HepG2 (cell line): ENCODE results near the gene SEMA3B. TPM values are rescaled to one million over a fixed set of nuclear protein-coding genes. Genes with fewer than 3 reads are reported as not detected.

Source experiments
- IRF9 ChIP-seq: sonication (generic); formaldehyde crosslinking; IDR thresholded peaks from 2 replicates; pipeline ENCODE4 v1.8.0; 2022; ENCODE audit warnings: missing genetic modification reagents, mild to moderate bottlenecking, borderline replicate concordance
- MIER3 ChIP-seq: IDR thresholded peaks from 2 replicates; pipeline ENCODE4 v1.6.1; 2016; ENCODE audit warnings: missing compliant biosample characterization, borderline replicate concordance
- MNT ChIP-seq: fragments of 450-650 bp; IDR thresholded peaks from 2 replicates; pipeline ENCODE4 v1.6.1; 2016
- NFAT5 ChIP-seq: sonication (generic); formaldehyde crosslinking; IDR thresholded peaks from 2 replicates; pipeline ENCODE4 v1.4.0; 2020; ENCODE audit warnings: missing genetic modification reagents
- PRMT3 ChIP-seq: sonication (generic); formaldehyde crosslinking; IDR thresholded peaks from 2 replicates; pipeline ENCODE4 v1.8.1; 2022; ENCODE audit warnings: low read depth, mild to moderate bottlenecking, moderate library complexity, missing genetic modification reagents, borderline replicate concordance
- RORA ChIP-seq: sonication (generic); formaldehyde crosslinking; IDR thresholded peaks from 2 replicates; pipeline ENCODE4 v1.5.0; 2020; ENCODE audit warnings: mild to moderate bottlenecking, missing genetic modification reagents, moderate library complexity
- SAP130 ChIP-seq: IDR thresholded peaks from 2 replicates; pipeline ENCODE4 v1.6.1; 2016; ENCODE audit warnings: low read depth
- SMAD9 ChIP-seq: sonication (generic); formaldehyde crosslinking; IDR thresholded peaks from 2 replicates; pipeline ENCODE4 v1.5.1; 2020; ENCODE audit warnings: mild to moderate bottlenecking, missing genetic modification reagents
- TCF12 ChIP-seq, 2 experiments: fragments of 450-650 bp in 1 of 2; sonication (generic) in 1 of 2; formaldehyde crosslinking in 1 of 2; IDR thresholded peaks; 2 replicates each; pipeline versions ENCODE4 v1.6.1 to v1.8.0; 2017 to 2022; ENCODE audit warnings: antibody characterized with exemption in 1 of 2, mild to moderate bottlenecking in 1 of 2, missing genetic modification reagents in 1 of 2, moderate library complexity in 1 of 2
- ZHX1 ChIP-seq: sonication (generic); formaldehyde crosslinking; IDR thresholded peaks from 2 replicates; pipeline ENCODE4 v1.8.1; 2022; ENCODE audit warnings: low read depth, mild to moderate bottlenecking, missing genetic modification reagents
- ZNF230 ChIP-seq: sonication (generic); formaldehyde crosslinking; IDR thresholded peaks from 2 replicates; pipeline ENCODE4 v1.4.0; 2020; ENCODE audit warnings: mild to moderate bottlenecking, missing genetic modification reagents
- ZNF350 ChIP-seq: sonication (generic); formaldehyde crosslinking; IDR thresholded peaks from 2 replicates; pipeline ENCODE4 v1.4.0; 2020; ENCODE audit warnings: mild to moderate bottlenecking, low read depth, missing genetic modification reagents, borderline replicate concordance
- ZNF776 ChIP-seq: sonication (generic); formaldehyde crosslinking; IDR thresholded peaks from 2 replicates; pipeline ENCODE4 v1.4.0; 2020; ENCODE audit warnings: mild to moderate bottlenecking, missing genetic modification reagents
- ZSCAN5A ChIP-seq: sonication (generic); formaldehyde crosslinking; IDR thresholded peaks from 2 replicates; pipeline ENCODE4 v1.8.0; 2022; ENCODE audit warnings: mild to moderate bottlenecking, missing genetic modification reagents, borderline replicate concordance
- polyA plus RNA-seq, 8 experiments: library from polyadenylated mRNA; depleted of rRNA in 3 of 8; stranded (reverse) in 7 of 8; unstranded in 1 of 8; fragments of >200 nt; fragmentation: Illumina TruSeq in 4 of 8; extraction: Trizol in 4 of 8; gene quantifications; 2 replicates each; pipeline versions ENCODE4 v1.2.1 to v1.2.3, GENCODE V29; 2011 to 2016; ENCODE audit warnings: low read depth in 4 of 8, missing spikeins in 1 of 8, mixed read lengths in 1 of 8; ENCODE audit not compliant: insufficient read depth in 1 of 8
- total RNA-seq, 5 experiments: library from RNA; depleted of rRNA; stranded (reverse); fragments of >200 nt; fragmentation: Illumina TruSeq; extraction: Trizol; gene quantifications; 2 replicates each; pipeline ENCODE4 v1.2.3, GENCODE V29; 2016; ENCODE audit warnings: low read depth in 1 of 5

SEMA3B gene
- total and polyA plus RNA-seq, 2 of the 13 experiments (the other 11 are each of a cell fraction or from before 2014, with no cell fraction given), result 93.2 to 158 TPM

GRCh38 chr3:50260027-50260941 is 8.7 kb upstream of the SEMA3B start (continued):
- TF ChIP-seq NFAT5, result 0 out of 2 replicates have a peak, but pooled peaks have one; percentile 51
- peak; percentile 74 for TF ChIP-seq SAP130 (CRISPR knock-in tag)
- TF ChIP-seq TCF12 (IDR thresholded peaks at IDR 0.05), result no peak
- TF ChIP-seq TCF12 (CRISPR knock-in tag; IDR thresholded peaks at IDR 0.05), result peak; percentile 95
- no peak for TF ChIP-seq SMAD9
- TF ChIP-seq ZHX1, result peak; percentile 42
- TF ChIP-seq IRF9 (CRISPR knock-in tag), result peak; percentile 89; the same call in 1 of the 2 replicates
- peak; percentile 67; the same call in 1 of the 2 replicates for TF ChIP-seq ZSCAN5A (CRISPR knock-in tag)
- TF ChIP-seq ZNF230, result no peak
- peak; percentile 53; the same call in 1 of the 2 replicates for TF ChIP-seq MIER3
- TF ChIP-seq ZNF776, result 0 out of 2 replicates have a peak, but pooled peaks have one; percentile 31
- TF ChIP-seq ZNF350, result peak; percentile 58; the same call in 1 of the 2 replicates
- no peak for TF ChIP-seq MNT
- TF ChIP-seq RORA (CRISPR knock-in tag), result no peak
- no peak; the same call in 1 of the 2 replicates for TF ChIP-seq PRMT3
